Thyroid gland (tissue), 4 donors: ENCODE measurements around the gene ATP9B.

Source experiments
- CTCF ChIP-seq, 6 experiments: fragments of 200-600 bp in 3 of 6; fragments of 450-650 bp in 3 of 6; sonication (generic) in 3 of 6; IDR thresholded peaks; one replicate each; pipeline ENCODE4 v1.5.1; 2016 to 2019; ENCODE audit warnings: antibody characterized with exemption in 6 of 6, mild to moderate bottlenecking in 2 of 6, inconsistent platforms in 1 of 6, moderate library complexity in 1 of 6
- POLR2A ChIP-seq, 2 donors: fragments of 450-650 bp; IDR thresholded peaks; one replicate each; pipeline ENCODE4 v1.6.1; 2017; ENCODE audit warnings: antibody characterized with exemption in 2 of 2, mild to moderate bottlenecking in 2 of 2, moderate library complexity in 1 of 2

- TF ChIP-seq CTCF (IDR thresholded peaks at IDR 0.05) (no peak), POLR2A (IDR thresholded peaks at IDR 0.05) (no peak)
These were observed 354.2 kb downstream of the ATP9B start for GRCh38 chr18:79423211-79424007.
